ENCODE data around the gene TSTD1. TPM values are rescaled to one million over a fixed set of nuclear protein-coding genes. Genes with fewer than 3 reads are reported as not detected.

TSTD1 gene
- total and polyA plus RNA-seq, 2 experiments from 2014 or later = 94.9 to 244 TPM

GRCh38 chr1:161008869-161009510 is 29.8 kb downstream of the TSTD1 start (continued):
- TF ChIP-seq ZNF462 (CRISPR knock-in tag; IDR thresholded peaks at IDR 0.05) (no peak), CREB1 (CRISPR knock-in tag; IDR thresholded peaks at IDR 0.05; ENCODE audit: low read depth) (no peak), EZH2 (IDR thresholded peaks at IDR 0.05; ENCODE audit: low read depth, unreplicated experiment) (no peak), REST (IDR thresholded peaks at IDR 0.05; ENCODE audit: unreplicated experiment) (no peak), ETS1 (IDR thresholded peaks at IDR 0.05) (no peak)
